D721Med (cell line): ENCODE measurements around the gene CYP24A1.

Experiments used
- DNase-seq: peaks from one replicate; pipeline ENCODE4 v3.0.0; 2011; ENCODE audit warnings: low spot score; ENCODE audit not compliant: insufficient read length
- FAIRE-seq: peaks from 2 replicates; lab custom pipeline; 2011; peaks lifted over from hg19 to GRCh38; lab: Jason Lieb, UNC
- CTCF ChIP-seq: IDR thresholded peaks from 2 replicates; pipeline ENCODE4 v1.5.1; 2012; ENCODE audit warnings: mild to moderate bottlenecking, control low read depth; ENCODE audit not compliant: insufficient read depth; ENCODE audit errors: missing control alignments

CYP24A1 gene

GRCh38 chr20:54203281-54203680 is 29.5 kb upstream of the CYP24A1 start:
- DNase-seq (no peak), FAIRE-seq (no peak)
- TF ChIP-seq CTCF: no peak

GRCh38 chr20:54201268-54201846 is 27.6 kb upstream of the CYP24A1 start:
- FAIRE-seq (no peak), DNase-seq (no peak)
- no peak for TF ChIP-seq CTCF

GRCh38 chr20:54200487-54201267 is 26.9 kb upstream of the CYP24A1 start:
- no peak for FAIRE-seq
- TF ChIP-seq CTCF: no peak
- no peak for DNase-seq

GRCh38 chr20:54199721-54200176 is 26.0 kb upstream of the CYP24A1 start:
- peak; percentile 92 for TF ChIP-seq CTCF
- DNase-seq (peak; percentile 37), FAIRE-seq (no peak)

GRCh38 chr20:54199283-54199682 is 25.5 kb upstream of the CYP24A1 start:
- DNase-seq (no peak), FAIRE-seq (no peak)
- TF ChIP-seq CTCF: no peak

- DNase-seq (no peak), FAIRE-seq (no peak)
- TF ChIP-seq CTCF: peak; percentile 11
Observed at GRCh38 chr20:54197621-54198604, 24.1 kb upstream of the CYP24A1 start.
